MCF 10A (cell line): ENCODE data around the gene RAMACL. TPM values are rescaled to one million over a fixed set of nuclear protein-coding genes. Genes with fewer than 3 reads are reported as not detected.

ENCODE experiments used
- BruUV-seq: library from RNA; stranded (reverse); fragments of 400-500 nt; replicated peaks from 2 replicates; lab custom pipeline; 2021; lab: Mats Ljungman, UMichigan
- CTCF ChIA-PET: fragments of 300-600 bp; sonication (Branson Sonifier 250); formaldehyde crosslinking; extraction: SDS; loops from one replicate; lab custom pipeline; 2021; ENCODE audit warnings: antibody characterized with exemption, inconsistent platforms; lab: Yijun Ruan, JAX
- POLR2A ChIA-PET: fragments of 300-600, 350-650 bp; sonication (Branson Sonifier 250); formaldehyde crosslinking; extraction: SDS; loops from one replicate; lab custom pipeline; 2020; ENCODE audit warnings: antibody characterized with exemption, inconsistent platforms; lab: Yijun Ruan, JAX
- DNase-seq: peaks from one replicate; pipeline ENCODE4 v3.0.0-alpha.2; 2018; ENCODE audit not compliant: unreplicated experiment
- H3K27ac Mint-ChIP-seq: one replicate; pipeline ENCODE4 v1.8.0; 2022; ENCODE audit warnings: mild to moderate bottlenecking, low read depth, mixed read lengths; ENCODE audit not compliant: unreplicated experiment
- H3K27me3 Mint-ChIP-seq: one replicate; pipeline ENCODE4 v1.8.0; 2022; ENCODE audit warnings: mixed read lengths; ENCODE audit not compliant: insufficient read depth, unreplicated experiment
- H3K36me3 Mint-ChIP-seq: one replicate; pipeline ENCODE4 v1.8.0; 2022; ENCODE audit warnings: mild to moderate bottlenecking, moderate library complexity, mixed read lengths; ENCODE audit not compliant: insufficient read depth, unreplicated experiment
- H3K4me1 Mint-ChIP-seq: one replicate; pipeline ENCODE4 v1.8.0; 2022; ENCODE audit warnings: mixed read lengths; ENCODE audit not compliant: insufficient read depth, unreplicated experiment
- H3K4me3 Mint-ChIP-seq: one replicate; pipeline ENCODE4 v1.8.0; 2022; ENCODE audit warnings: mild to moderate bottlenecking, moderate library complexity, mixed read lengths; ENCODE audit not compliant: unreplicated experiment
- H3K9me3 Mint-ChIP-seq: one replicate; pipeline ENCODE4 v1.8.0; 2022; ENCODE audit warnings: mixed read lengths; ENCODE audit not compliant: unreplicated experiment
- CTCF ChIP-seq: fragments of 200-600 bp; IDR thresholded peaks from one replicate; pipeline ENCODE4 v1.8.0; 2022; ENCODE audit warnings: antibody characterized with exemption, mild to moderate bottlenecking; ENCODE audit not compliant: unreplicated experiment
- intact Hi-C: fragments of 100-400 bp; cut with micrococcal nuclease; formaldehyde crosslinking; loops from 2 replicates; pipeline ENCODE4 v1.14.1; 2022
- total RNA-seq: library from RNA; stranded (reverse); gene quantifications from 2 replicates; pipeline ENCODE4 v1.2.3, GENCODE V29; 2022

The RAMACL gene
- total RNA-seq, 1 experiment from 2014 or later = 5.3 TPM

GRCh38 chr6:166627033-166627874 is 40.8 kb upstream of the RAMACL start, which contains the start of gene RPS6KA2:
TSS of gene RPS6KA2 (minus strand) at chr6:166627251. CDS start at chr6:166627019, 232 bp downstream.
- Mint-ChIP-seq H3K4me3 (peak within 1 kb of the TSS; percentile 88), H3K9me3 (no peaks in the 10 kb centered on the region), H3K36me3 (peaks cover 4% of the 10 kb centered on the region), H3K4me1 (peaks cover 24% of the 10 kb centered on the region), H3K27ac (peak within 1 kb of the TSS; percentile 66), H3K27me3 (no peaks in the 10 kb centered on the region)
- no peak for TF ChIP-seq CTCF
- CTCF ChIA-PET = interaction anchor here (0.6 to 1.3 kb wide), 5 partner anchors 14 to 355 kb away, joined by 3 to 4 read pairs (median 3); no protein-coding TSS in a partner anchor
- POLR2A ChIA-PET = interaction anchor here (0.6 to 8.7 kb wide), 26 partner anchors 9 to 373 kb away, joined by 3 to 89 read pairs (median 5); partner anchors contain the start of genes CEP43 and RNASET2
- intact Hi-C loops = loop anchor here (1.0 to 2.0 kb wide), 2 partner anchors 60 to 112 kb away; no protein-coding TSS in a partner anchor
- no TSS peak for BruUV-seq
- peak; percentile 99 for DNase-seq

GRCh38 chr6:166626177-166627032 is 39.9 kb upstream of the RAMACL start:
- no peaks in the 10 kb centered on the region for H3K9me3 Mint-ChIP-seq
- ChIA-PET CTCF (interaction anchor here (0.6 to 1.3 kb wide), 5 partner anchors 34 to 354 kb away, joined by 3 to 4 read pairs (median 4); no protein-coding TSS in a partner anchor), POLR2A (interaction anchor here (0.6 to 8.7 kb wide), 25 partner anchors 8 to 1220 kb away, joined by 3 to 89 read pairs (median 4); partner anchors contain the start of gene RNASET2)
- peak overlapping the region; percentile 88 for H3K4me3 Mint-ChIP-seq
- no peak for TF ChIP-seq CTCF
- intact Hi-C loops = loop anchor here (1.0 to 2.0 kb wide), 2 partner anchors 60 to 111 kb away; no protein-coding TSS in a partner anchor
- H3K36me3 Mint-ChIP-seq = peaks cover 4% of the 10 kb centered on the region
- no peaks in the 10 kb centered on the region for H3K27me3 Mint-ChIP-seq
- BruUV-seq = no TSS peak
- H3K27ac Mint-ChIP-seq = peak overlapping the region; percentile 66
- H3K4me1 Mint-ChIP-seq = peaks cover 31% of the 10 kb centered on the region
- peak; percentile 57 for DNase-seq

GRCh38 chr6:166625356-166625755 is 38.9 kb upstream of the RAMACL start:
- Mint-ChIP-seq H3K9me3 (no peaks in the 10 kb centered on the region), H3K4me3 (peak overlapping the region; percentile 88), H3K36me3 (peaks cover 4% of the 10 kb centered on the region), H3K27ac (peak overlapping the region; percentile 66), H3K27me3 (no peaks in the 10 kb centered on the region), H3K4me1 (peaks cover 40% of the 10 kb centered on the region)
- no TSS peak for BruUV-seq
- peak; percentile 83 for DNase-seq
- intact Hi-C loops = loop anchor here (2.0 kb wide), 1 partner anchor 33 kb away; no protein-coding TSS in a partner anchor
- TF ChIP-seq CTCF = no peak
- ChIA-PET POLR2A (interaction anchor here (0.9 to 8.7 kb wide), 10 partner anchors 7 to 70 kb away, joined by 3 to 89 read pairs (median 18); no protein-coding TSS in a partner anchor), CTCF (interaction anchor here (0.6 kb wide), 1 partner anchor 1231 kb away, joined by 3 read pairs; no protein-coding TSS in a partner anchor)
